Measurements from ENCODE around the gene UBTD2.

- no peak for TF ChIP-seq EZH2 (IDR thresholded peaks at IDR 0.05; ENCODE audit: borderline replicate concordance, insufficient read depth, low read depth, low read length, poor library complexity, severe bottlenecking)
- TF ChIP-seq CTCF (IDR thresholded peaks at IDR 0.05), result no peak
Measured at GRCh38 chr5:172285226-172286143, 1.9 kb upstream of the UBTD2 start.

All from B cell (primary cell).